Right atrium auricular region (tissue), 2 donors: ENCODE results near the gene KRT36. TPM values are rescaled to one million over a fixed set of nuclear protein-coding genes. Genes with fewer than 3 reads are reported as not detected.

Source experiments
- DNase-seq: peaks from one replicate; pipeline ENCODE4 v3.0.0-alpha.2; 2019; ENCODE audit warnings: low spot score
- H3K27ac ChIP-seq, 2 donors: fragments of 200-600 bp; sonication (generic); 1 replicate in 1 of 2; 2 replicates in 1 of 2; pipeline ENCODE4 v1.5.1; 2016 to 2019
- H3K27me3 ChIP-seq, 2 donors: fragments of 200-600 bp; sonication (generic); one replicate each; pipeline versions ENCODE4 v1.5.1 to v1.6.0; 2017 to 2019
- H3K36me3 ChIP-seq: fragments of 200-600 bp; sonication (generic); one replicate; pipeline ENCODE4 v1.5.1; 2016
- H3K4me1 ChIP-seq, 2 donors: fragments of 200-600 bp; sonication (generic); one replicate each; pipeline versions ENCODE4 v1.5.1 to v1.6.0; 2017 to 2019
- H3K4me3 ChIP-seq, 2 donors: fragments of 200-600 bp; sonication (generic); 1 replicate in 1 of 2; 2 replicates in 1 of 2; pipeline ENCODE4 v1.5.1; 2017 to 2019; ENCODE audit warnings: mild to moderate bottlenecking in 1 of 2, moderate library complexity in 1 of 2
- H3K9me3 ChIP-seq, 2 donors: fragments of 200-600 bp; sonication (generic); one replicate each; pipeline ENCODE4 v1.5.1; 2019
- total RNA-seq, 2 donors: library from RNA; depleted of rRNA; stranded (reverse); fragments of >200 nt; gene quantifications; one replicate each; pipeline ENCODE4 v1.1.0, GENCODE V29; 2016
- TF ChIP-seq, protein P1 (sequence below), 2 donors: fragments of 200-600 bp; sonication (generic); IDR thresholded peaks; one replicate each; pipeline ENCODE4 v1.5.1; 2019; ENCODE audit warnings: antibody characterized with exemption in 2 of 2

KRT36 gene
- total RNA-seq, 2 donors from 2014 or later: not detected

DNA sequence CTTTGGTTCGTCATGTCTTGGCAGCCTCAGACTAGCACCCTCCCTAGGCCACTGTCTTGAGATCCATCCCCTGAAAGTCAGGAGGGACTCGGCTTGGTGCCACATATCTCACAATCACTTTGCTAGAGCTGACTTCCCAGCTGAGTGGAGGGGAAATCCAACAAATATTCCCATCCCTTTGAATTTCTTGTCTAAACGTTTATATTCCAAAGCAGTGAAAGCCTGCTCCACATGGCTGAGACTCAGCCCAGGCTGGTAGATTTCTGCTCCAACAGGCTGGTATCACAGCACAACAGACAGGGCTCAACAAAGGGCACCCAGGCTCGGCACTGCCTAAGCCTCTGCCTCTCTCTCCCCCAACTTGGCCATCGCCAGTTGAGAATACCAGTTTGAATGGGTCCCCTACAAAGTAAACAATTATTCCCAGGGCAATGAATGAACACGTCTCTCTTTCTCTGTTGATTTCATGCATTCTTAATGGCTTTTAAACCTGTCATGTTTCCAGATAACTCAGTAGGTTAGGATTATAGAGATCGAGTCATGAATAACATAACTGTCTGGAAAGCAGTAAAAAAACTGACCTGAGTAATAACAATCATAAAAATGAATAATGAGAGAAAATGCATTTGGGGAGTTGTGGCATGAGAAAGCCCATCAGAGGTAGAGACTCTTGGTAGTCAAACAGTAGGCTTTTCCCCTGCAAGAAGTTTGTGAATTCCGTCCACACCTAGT, 14.7 kb upstream of the KRT36 start:
- Histone ChIP-seq H3K27me3 (no peaks in the 10 kb centered on the region), H3K9me3 (no peaks in the 10 kb centered on the region), H3K36me3 (no peaks in the 10 kb centered on the region), H3K4me3 (no peak overlapping the region), H3K4me1 (no peaks in the 10 kb centered on the region), H3K27ac (no peak overlapping the region)
- TF ChIP-seq, protein P1, sequence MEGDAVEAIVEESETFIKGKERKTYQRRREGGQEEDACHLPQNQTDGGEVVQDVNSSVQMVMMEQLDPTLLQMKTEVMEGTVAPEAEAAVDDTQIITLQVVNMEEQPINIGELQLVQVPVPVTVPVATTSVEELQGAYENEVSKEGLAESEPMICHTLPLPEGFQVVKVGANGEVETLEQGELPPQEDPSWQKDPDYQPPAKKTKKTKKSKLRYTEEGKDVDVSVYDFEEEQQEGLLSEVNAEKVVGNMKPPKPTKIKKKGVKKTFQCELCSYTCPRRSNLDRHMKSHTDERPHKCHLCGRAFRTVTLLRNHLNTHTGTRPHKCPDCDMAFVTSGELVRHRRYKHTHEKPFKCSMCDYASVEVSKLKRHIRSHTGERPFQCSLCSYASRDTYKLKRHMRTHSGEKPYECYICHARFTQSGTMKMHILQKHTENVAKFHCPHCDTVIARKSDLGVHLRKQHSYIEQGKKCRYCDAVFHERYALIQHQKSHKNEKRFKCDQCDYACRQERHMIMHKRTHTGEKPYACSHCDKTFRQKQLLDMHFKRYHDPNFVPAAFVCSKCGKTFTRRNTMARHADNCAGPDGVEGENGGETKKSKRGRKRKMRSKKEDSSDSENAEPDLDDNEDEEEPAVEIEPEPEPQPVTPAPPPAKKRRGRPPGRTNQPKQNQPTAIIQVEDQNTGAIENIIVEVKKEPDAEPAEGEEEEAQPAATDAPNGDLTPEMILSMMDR (IDR thresholded peaks at IDR 0.05): no peak
- no peak for DNase-seq

DNA sequence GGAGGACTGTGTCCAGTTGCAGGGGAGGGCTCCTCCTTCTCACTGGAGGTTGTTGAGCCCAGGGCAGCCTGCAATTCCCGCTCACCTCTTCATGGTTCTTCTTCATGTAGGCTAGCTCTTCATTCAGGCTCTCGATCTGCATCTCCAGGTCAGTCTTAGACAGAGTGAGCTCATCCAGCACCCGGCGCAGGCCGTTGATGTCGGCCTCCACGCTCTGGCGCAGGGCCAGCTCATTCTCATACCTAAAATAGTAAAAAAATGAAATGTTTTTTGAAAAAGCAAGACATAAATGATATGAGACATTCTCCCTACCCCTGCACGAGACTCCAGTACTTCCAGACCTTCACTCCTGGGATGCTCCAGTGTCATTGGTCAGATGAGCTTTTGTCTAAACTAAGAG, 13.5 kb upstream of the KRT36 start:
- Histone ChIP-seq H3K9me3 (no peaks in the 10 kb centered on the region), H3K4me3 (no peak overlapping the region), H3K4me1 (no peaks in the 10 kb centered on the region), H3K27me3 (no peaks in the 10 kb centered on the region), H3K27ac (no peak overlapping the region), H3K36me3 (no peaks in the 10 kb centered on the region)
- TF ChIP-seq, protein P1 (IDR thresholded peaks at IDR 0.05): no peak
- no peak for DNase-seq

DNA sequence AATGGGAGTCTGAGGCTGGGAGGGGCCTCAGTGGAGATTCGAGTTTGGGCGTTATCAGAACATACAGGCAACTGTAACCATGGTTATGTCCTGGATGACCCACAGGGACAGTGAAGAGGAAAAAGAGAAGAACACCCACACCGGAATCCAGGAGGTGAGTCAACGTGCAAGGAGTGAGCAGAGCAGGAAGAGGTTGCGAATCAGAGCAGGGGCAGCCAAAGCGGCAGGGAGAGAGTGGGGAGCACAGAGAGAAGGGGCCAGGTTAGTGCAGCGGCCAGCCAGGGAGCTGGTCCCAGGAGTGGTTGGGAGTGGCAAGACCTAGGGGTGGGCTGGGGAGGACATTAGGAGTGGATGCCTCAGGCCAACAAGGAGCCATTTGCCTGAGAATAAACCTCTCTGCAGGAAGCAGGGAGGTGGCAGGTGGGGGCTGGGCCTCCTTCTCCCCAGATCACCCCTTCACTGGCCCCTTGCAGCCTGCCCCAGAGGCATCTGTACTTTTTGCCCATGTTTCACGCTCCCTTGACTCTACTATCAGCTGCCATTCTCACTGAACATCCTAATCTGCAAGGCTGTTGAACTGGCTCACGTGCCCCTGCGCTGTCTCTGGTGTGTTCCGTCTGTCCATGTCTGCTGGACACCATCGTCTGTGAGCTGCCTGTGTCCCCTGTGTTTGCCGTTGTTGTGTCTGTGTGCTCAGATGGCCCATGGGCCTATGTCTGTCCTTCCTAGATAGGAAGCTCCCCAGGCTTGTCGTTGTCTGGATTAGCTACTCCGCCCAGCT, 10.6 kb upstream of the KRT36 start:
- no peak overlapping the region for H3K4me3 ChIP-seq
- DNase-seq: no peak
- TF ChIP-seq, protein P1 (IDR thresholded peaks at IDR 0.05): no peak
- no peaks in the 10 kb centered on the region for H3K4me1 ChIP-seq
- no peaks in the 10 kb centered on the region for H3K9me3 ChIP-seq
- H3K27ac ChIP-seq: no peak overlapping the region
- H3K27me3 ChIP-seq: no peaks in the 10 kb centered on the region
- H3K36me3 ChIP-seq: no peaks in the 10 kb centered on the region

DNA sequence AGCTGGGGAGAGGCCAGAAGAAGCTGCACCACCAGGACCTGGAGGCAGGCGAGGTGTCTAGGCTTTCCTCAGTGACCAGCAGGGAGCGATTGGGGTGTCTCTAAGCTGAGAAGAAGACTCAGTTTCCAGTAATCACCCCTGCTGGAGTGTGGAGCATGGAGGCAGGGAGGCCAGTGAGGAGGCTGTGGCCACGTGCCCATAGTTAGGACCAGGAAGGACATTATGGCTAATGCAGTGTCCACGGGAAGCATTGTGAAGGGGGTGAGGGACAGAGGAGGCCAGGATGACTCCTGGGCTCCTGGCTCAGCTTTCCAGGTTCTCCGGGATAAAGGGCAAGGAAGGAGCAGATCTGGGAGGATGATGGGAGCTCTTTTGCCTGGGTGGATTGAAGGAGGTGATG, 10.0 kb upstream of the KRT36 start:
- no peak for DNase-seq
- Histone ChIP-seq H3K4me3 (no peak overlapping the region), H3K9me3 (no peaks in the 10 kb centered on the region), H3K4me1 (no peaks in the 10 kb centered on the region), H3K27me3 (no peaks in the 10 kb centered on the region), H3K36me3 (no peaks in the 10 kb centered on the region), H3K27ac (no peak overlapping the region)
- TF ChIP-seq, protein P1 (IDR thresholded peaks at IDR 0.05): no peak

DNA sequence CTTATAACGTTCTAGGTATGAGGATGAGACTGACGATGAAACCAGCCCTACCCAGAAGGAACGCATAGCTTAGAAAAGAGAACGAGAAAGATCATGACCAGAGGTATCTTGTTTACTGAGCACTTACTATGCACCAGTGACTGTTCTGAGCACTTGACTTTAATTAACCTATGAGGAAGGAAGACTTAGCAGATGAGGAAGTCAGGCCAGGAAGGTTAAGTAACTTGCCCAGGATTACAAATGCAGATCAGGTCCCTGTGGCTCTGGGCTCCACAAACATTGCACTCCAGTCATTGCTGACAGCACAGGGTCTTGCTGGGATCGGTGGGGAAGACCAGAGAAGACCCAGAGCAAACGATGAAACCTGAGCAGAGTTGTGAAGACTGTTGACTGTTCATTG, 8.6 kb upstream of the KRT36 start:
- H3K4me1 ChIP-seq: no peaks in the 10 kb centered on the region
- H3K36me3 ChIP-seq: no peaks in the 10 kb centered on the region
- no peak overlapping the region for H3K4me3 ChIP-seq
- TF ChIP-seq, protein P1 (IDR thresholded peaks at IDR 0.05): no peak
- DNase-seq: no peak
- no peak overlapping the region for H3K27ac ChIP-seq
- no peaks in the 10 kb centered on the region for H3K9me3 ChIP-seq
- no peaks in the 10 kb centered on the region for H3K27me3 ChIP-seq
